Suprapubic skin (tissue), 4 donors: Measurements from ENCODE around the gene DDT.

ENCODE experiments used
- EP300 ChIP-seq: sonication (generic); formaldehyde crosslinking; IDR thresholded peaks from one replicate; pipeline ENCODE4 v1.6.1; 2017; ENCODE audit warnings: antibody characterized with exemption
- POLR2A ChIP-seq, 2 donors: fragments of 450-650 bp; IDR thresholded peaks; one replicate each; pipeline ENCODE4 v1.6.1; 2017; ENCODE audit warnings: antibody characterized with exemption in 2 of 2, mild to moderate bottlenecking in 2 of 2, moderate library complexity in 2 of 2
- POLR2AphosphoS5 ChIP-seq, 3 donors: sonication (generic); formaldehyde crosslinking; IDR thresholded peaks; one replicate each; pipeline ENCODE4 v1.6.1; 2017; ENCODE audit warnings: antibody characterized with exemption in 3 of 3
- TF ChIP-seq, protein P1 (sequence below), 2 donors: fragments of 200-600 bp in 1 of 2; fragments of 450-650 bp in 1 of 2; sonication (generic) in 1 of 2; IDR thresholded peaks; one replicate each; pipeline ENCODE4 v1.5.1; 2016 to 2019; ENCODE audit warnings: antibody characterized with exemption in 2 of 2, mild to moderate bottlenecking in 1 of 2, moderate library complexity in 1 of 2

DNA sequence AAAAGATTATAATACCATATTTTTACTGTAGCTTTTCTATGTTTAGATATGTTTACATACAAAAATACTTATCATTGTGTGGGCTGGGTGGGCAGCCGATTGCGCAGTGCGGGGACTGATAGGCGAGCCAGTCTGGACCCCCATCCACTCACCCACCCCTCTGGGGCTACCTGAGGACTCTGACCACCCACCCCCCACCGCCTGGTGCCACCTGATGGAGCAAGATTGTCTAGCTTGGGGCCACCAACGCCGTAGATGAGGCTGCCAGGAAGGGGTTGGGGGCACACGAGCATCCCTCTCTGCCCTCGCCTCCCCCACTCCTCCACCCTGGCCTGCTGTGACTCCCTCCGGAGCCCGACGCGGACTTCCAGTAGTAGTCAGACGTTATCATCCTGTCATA is 47.7 kb downstream of the DDT start:
- TF ChIP-seq, protein P1, sequence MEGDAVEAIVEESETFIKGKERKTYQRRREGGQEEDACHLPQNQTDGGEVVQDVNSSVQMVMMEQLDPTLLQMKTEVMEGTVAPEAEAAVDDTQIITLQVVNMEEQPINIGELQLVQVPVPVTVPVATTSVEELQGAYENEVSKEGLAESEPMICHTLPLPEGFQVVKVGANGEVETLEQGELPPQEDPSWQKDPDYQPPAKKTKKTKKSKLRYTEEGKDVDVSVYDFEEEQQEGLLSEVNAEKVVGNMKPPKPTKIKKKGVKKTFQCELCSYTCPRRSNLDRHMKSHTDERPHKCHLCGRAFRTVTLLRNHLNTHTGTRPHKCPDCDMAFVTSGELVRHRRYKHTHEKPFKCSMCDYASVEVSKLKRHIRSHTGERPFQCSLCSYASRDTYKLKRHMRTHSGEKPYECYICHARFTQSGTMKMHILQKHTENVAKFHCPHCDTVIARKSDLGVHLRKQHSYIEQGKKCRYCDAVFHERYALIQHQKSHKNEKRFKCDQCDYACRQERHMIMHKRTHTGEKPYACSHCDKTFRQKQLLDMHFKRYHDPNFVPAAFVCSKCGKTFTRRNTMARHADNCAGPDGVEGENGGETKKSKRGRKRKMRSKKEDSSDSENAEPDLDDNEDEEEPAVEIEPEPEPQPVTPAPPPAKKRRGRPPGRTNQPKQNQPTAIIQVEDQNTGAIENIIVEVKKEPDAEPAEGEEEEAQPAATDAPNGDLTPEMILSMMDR (IDR thresholded peaks at IDR 0.05), result no peak
- TF ChIP-seq POLR2A (IDR thresholded peaks at IDR 0.05) (no peak), EP300 (no peak), POLR2AphosphoS5 (IDR thresholded peaks at IDR 0.05) (no peak)
